ENCODE results near the gene LARGE2.

- TF ChIP-seq EZH2 (IDR thresholded peaks at IDR 0.05; ENCODE audit: insufficient read depth, poor library complexity, severe bottlenecking) (no peak), EZH2phosphoT487 (IDR thresholded peaks at IDR 0.05; ENCODE audit: insufficient read depth, low read depth) (no peak)
These were observed 26.8 kb upstream of the LARGE2 start for GRCh38 chr11:45895553-45896259.

All from GM23248 (cell line).